HG02678 (cell line): Measurements from ENCODE around the gene CIPC.

Experiments
- ATAC-seq: cut with Tn5 transposase; IDR thresholded peaks from one replicate; pipeline ENCODE4 v1.9.1; 2021; ENCODE audit warnings: mild to moderate bottlenecking, moderate library complexity; ENCODE audit not compliant: unreplicated experiment

CIPC gene

GRCh38 chr14:77097700-77098528 is at the start of gene CIPC:
Gene CIPC, plus strand, starts transcription at chr14:77098258. Its CDS starts 7,451 bp downstream, at chr14:77105709.
- peak; percentile 78 for ATAC-seq

GRCh38 chr14:77051116-77051515 is 46.9 kb upstream of the CIPC start:
- no peak for ATAC-seq

DNA sequence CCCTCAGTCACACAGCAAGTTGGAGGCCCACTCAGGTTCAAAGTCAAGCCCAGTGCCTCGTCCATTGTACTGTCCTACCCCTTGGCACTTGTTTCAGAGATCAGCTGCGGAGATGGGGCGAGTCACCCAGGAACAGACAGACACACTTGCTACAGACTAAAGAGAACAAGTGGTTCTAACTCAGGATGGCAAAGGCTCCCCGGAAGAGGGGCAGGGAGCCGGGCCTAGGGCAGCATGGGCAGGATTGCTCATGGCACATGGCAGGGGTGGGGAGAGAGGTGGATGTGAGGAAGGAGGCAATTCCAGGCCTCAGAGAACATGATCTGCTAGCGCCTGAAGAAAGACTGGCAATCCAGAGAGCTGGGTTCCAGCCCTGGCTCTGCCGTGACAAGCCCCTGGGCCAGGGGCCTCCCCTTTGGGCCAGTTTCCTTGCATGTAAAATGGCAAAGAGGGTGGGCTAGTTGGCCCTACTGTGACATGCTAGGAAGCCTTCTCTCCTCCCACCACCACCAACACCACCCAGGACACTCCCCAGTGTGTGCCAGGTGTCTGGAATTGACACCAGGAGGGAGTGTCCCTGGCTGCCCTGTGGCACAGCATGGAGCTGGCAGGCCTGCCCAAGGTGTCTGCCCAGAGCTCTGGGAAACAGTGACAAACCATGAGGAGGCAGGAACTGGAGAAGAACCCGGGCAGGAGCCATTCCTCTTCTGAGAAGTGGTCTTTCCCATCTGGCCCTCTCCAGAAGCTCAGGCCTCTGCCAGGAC is 45.6 kb upstream of the CIPC start:
- ATAC-seq = peak; percentile 4

DNA sequence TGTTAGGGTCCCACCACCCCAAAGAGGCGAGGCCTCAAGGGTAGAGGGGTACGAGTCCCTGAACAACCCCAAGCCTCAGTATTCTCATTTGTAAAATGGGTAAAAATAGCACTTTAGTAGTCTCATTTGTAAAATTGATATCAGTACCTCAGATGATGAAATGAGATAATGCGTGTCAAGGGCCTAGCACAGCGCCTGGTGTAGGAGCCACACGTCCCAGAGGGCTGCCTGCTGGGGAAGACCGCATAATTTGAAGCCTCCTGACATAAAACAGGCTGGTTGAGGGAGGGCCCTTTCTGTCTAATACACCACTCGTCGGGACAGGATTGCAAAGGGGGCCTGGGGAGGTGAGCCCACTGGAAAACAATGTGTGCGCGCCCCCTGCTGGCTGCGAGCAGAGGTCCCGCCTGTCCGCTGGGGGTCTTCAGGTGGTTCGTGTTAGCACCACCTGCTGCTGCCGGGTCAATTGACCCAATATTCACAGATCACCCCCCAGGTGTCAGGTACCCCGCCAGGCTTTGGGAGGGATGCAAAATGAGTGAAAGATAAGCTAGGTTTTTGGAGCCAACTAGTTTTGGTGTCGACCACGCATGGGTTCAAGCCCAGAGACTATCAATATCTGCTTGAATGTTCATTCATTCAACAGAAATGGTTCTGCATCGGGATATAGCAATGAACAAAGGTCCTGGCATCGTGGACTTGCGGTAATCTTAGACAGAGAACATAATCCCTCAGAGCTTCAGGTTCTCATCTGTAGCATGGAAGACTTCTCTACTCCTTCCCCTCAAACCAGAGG is 44.8 kb upstream of the CIPC start:
- ATAC-seq = peak; percentile 72

DNA sequence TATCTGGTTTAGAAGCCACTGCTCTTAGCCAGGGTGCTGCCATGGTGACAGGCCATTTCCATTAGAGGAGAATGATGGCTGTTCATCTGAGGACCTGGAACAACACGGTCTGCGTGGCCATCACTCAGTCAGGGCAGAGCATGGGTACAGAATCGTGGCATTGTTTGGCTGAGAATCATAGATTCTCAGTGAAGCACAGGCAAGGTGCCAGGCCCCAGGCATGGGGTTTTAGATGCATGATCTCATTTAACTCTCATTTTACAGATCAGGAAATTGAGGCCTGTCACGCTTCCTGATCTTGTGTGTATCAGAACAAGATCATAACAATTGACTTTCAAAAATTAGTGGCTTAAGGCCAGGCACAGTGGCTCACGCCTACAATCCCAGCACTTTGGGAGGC is 42.8 kb upstream of the CIPC start:
- no peak for ATAC-seq

- no peak for ATAC-seq
Measured at GRCh38 chr14:77055981-77056380, 42.1 kb upstream of the CIPC start.

DNA sequence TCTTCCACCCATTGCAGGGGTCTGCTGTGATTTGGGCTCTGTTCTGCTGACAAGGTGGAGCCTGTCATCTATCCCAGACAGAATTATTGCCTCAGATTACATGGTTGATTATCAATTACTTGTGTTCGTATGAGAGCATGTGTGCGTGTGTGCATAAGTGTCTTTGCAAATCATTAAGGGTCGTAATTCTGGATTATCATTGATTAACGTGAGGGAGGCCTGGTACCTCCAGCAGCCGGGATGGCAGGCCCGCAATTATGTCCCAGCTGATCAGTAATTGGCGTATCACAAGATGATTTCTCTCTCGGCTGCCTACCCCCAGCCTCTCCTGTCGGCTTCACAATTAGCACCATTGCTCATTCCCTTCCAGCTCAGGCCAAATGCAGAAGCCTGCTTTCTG is 39.9 kb upstream of the CIPC start:
- ATAC-seq = no peak

- no peak for ATAC-seq
Measured at GRCh38 chr14:77058785-77059184, 39.3 kb upstream of the CIPC start.

DNA sequence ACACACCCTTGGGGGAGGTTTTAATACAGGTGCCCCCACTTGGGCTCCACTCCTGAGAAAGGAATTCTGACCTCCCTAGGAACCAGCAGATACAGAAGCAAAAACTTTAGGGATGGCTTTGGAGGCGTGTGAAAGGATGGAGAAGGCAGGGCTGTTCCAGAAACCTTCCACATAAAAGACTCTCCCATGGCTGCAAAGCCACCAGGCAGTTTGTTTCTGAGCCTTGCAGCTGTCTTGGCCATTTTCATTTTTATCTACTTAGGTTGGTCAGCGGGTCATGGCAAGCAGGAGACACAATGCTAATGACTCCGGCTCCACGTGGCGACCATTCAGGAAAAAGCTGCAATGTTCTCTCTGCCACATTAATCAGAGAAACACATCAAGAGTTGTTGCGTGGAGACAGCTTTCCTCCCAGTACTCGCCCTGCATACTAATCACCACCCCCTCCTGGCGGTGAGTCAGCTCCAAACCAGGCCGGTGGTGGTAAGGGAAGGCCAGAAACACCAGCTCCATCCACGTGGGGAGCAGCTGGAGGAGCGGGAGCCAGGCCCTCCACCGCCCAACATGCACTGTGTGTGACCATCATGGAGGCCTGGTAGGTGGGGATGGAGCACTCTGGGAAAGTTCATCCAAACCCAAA is 38.7 kb upstream of the CIPC start:
- ATAC-seq = no peak

DNA sequence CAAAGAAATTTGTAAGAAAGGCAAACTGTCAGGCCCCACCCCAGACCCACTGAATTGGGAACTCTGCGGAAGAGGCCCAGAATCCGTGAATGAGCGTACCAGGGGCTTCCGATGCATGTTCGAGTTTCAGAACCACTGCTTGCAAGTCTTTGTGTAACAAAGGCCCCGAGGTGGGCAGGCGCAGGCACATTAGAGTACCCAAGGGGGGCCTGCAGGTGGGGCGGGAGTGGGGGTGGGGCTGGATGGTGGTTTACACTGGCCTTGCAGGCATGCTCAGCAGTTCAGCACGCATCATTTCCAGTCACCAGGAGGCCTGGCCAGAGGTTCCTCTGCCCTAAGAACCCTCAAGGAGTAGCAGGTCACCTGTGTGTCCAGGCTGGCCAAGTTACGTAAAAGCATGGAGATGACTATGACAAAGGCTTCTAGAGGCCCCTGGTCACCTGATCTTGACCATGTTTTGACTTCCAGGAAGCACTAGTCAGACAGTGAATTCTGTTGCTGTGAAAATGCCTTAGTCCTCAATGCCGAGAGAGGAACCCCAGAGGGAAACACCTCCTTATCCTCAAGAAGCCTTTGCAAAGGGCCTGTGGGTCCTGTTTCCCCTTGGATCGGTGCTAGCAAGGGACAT is 36.3 kb upstream of the CIPC start:
- ATAC-seq = no peak

DNA sequence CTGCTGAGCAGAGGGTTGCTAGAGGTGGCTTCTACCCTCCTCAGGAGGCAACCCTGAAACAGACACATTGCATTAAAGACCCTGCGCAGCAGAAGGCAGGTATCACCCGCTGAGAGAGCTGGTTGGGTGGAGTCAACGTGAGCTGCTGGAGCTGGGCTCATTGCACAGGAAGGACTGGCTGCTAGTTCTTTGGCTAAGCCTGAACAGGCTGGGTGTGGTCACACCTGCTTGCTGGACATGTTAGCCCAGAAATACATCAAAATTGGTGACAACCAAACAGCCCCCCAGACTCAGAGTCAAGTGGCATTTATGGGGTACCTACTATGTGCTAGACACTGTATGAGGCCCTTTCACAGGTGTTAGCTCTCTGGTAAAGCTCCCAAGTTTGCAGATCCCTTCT is 35.8 kb upstream of the CIPC start:
- no peak for ATAC-seq

GRCh38 chr14:77063571-77064171 is 34.4 kb upstream of the CIPC start:
- no peak for ATAC-seq

DNA sequence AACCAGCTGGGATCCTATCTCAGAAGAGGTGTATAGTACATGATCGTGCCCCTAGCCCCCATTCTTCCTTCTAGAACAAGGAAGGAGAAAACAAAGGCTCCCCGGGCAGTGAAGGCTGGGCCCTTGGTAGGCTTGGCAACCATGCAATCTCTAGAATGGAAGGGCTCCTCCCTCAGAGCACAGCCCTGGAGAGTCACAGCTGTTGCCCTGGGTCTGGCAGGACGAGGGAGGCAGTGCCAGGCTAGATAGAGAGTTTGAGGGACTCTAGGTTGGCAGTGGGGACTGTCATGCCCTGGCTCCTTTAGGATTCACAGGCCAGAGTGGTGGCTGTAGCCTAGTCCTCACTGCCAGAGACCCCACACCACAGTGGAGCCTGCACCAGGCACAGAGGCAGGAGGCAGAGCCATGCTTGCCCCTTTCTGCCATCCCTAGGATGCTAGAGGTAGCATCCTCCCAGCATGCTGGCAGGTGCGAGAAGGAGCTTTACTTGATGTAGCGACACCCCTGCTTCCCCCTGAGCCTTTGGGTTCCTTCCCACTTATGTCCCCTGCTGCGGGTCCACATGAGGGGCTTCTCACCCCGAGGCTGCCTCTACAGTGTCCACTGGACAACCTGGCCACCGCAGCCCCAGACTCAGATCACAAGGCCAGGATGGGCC is 33.4 kb upstream of the CIPC start:
- ATAC-seq = no peak

DNA sequence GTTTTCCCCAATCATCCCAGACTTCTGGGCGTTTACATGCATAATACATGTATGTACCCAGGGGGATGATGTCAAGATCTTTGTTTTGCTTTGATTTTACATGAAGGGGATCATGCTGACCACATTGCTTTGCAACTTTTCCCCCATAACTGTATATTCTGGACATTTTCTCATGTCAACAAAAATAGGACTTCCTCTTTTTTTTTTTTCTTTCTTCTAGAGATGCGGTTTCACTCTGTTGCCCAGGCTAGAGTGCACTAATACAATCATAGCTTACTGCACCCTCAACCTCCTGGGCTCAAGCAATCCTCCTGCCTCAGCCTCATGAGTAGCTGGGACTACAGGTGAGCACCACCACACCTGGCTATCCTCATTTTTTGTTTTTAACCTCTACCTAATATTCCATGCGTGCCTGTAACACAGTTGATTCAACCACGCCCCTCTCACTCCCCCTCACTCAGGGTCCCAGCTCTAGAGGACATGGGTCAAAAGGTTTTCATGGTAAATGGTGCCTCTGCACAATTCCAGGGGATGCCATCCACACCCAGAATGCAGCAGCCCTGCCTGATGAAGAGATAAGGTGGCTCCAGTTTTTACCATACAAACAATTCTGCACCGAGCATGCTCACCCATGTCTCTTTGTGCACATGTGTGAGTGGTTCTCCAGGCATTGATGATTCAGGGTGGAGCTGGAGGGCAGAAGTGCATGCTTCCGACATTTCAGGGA is 32.0 kb upstream of the CIPC start:
- no peak for ATAC-seq

DNA sequence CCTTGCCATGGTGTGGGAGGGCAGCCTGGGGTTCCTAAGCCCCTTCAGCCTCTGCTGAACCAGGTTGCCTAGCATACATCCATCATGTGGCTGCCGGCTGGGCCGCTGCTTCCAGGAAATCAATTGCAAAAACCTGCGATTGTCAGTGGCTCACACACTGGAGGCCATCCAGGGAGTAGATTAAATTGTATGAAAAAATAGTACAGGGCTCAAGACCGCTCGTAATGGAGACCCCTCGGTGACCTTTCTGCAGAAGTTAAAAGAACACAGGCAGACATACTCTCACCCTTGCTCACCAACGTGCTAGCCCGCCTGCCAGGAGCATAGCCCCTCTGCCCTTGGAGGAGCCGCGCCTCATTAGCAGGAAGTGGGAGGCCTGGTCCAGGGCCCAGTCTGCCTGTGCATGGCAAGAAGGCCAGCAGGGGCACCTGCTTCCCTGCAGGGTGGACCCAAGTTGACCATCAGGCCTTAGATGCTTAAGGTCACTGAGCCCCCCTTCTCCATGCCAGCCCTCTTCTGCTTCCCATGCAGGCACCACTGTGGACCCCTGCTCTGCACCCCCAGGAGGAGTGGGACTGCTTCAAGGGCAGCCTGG is 31.4 kb upstream of the CIPC start:
- ATAC-seq = no peak

DNA sequence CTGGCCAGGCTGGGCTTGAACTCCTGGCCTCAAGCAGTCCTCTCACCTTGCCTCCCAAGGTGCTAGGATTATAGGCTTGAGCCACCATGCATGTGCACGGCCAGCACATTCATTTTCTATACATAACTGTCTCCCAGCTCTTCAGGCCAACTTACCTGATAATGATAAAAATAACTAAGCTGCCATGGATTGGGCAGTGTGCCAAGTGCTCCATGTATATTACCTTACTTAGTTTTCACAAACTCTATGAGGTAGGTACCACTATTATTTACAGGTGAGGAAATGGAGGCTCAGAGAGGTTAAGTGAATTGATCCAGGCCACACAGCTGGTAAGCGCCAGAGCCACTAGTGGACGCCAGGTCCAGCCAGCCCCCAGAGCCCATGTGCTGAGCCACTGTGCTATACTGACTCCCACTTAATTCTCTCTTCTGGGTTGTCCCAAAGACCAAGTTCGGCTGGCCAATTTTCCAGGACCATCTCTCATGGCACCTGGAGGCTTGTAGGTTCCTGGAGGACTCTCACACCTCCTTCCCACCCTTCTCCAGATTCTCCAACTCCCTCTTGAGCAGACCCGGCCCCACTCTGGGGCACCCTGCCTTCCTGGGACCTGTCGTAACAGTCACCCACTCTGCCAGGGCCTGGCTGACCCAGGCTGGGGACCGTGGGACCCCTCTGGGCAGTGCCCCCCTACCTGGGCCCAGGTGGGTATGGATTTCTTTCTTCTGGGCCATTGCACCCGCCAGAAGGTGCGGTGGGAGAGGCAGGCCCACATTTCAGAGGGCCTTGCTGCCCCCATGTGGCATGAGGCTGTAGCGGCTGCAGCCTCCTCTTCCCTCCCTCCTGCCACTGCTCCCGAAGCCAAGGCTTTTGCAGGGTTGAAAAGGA is 30.2 kb upstream of the CIPC start:
- ATAC-seq = no peak

DNA sequence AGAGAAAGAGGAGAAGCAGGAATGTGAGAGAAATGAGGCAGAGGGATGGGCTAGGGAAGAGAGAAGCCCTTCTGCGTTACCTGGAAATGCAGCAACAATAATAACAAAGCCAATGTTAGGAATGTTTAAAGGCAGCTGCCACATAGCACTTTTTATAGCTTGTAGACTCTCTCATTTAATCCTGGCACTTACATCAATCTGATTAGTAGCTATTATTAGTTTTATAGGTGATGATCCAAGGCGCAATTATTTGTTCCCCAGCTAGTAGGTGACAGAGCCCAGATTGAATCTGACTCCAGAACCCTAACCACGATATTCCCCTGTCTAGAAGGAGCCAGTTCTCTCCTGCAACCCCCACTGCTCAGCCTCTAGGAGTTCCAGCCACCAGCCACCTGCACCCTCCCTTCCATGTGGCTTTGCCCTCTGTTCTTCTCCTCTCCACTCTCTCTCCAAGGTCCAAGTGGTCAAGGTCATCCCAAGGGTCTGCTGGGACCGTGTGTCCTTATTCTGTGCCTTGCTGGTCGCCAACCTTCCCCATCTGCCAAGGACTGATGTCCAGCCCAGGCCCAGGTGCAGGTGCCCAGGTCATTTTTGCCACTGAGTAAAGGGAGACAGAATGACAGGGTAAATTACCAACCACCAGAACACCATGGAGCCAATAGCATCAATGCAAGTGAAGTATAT is 29.4 kb upstream of the CIPC start:
- no peak for ATAC-seq
